HG02840 (cell line): ENCODE results near the gene DMAC1.

Experiments
- ATAC-seq: cut with Tn5 transposase; IDR thresholded peaks from one replicate; pipeline ENCODE4 v1.9.1; 2021; ENCODE audit warnings: mild to moderate bottlenecking, moderate library complexity, moderate number of reproducible peaks; ENCODE audit not compliant: unreplicated experiment, low FRiP score

The DMAC1 gene

DNA sequence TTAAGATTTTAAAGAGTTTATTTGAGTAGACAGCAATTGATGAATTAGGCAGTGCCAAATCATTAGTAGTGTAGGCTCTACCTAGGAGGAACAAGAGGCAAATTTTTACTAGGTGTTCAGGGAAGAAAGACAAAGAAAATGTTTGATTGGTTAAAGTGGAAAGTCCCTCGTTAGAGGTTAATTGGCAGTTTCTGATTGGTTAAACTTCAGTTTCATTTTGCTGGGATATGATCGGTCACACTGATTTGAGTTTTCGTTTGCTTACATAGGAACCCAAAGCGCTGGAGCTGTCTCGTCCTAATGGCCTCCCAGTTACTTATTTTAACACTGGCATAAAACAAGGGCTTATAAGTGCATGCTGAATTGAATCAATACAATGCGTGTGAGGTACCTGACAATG, 15.1 kb downstream of the DMAC1 start:
- ATAC-seq: no peak

DNA sequence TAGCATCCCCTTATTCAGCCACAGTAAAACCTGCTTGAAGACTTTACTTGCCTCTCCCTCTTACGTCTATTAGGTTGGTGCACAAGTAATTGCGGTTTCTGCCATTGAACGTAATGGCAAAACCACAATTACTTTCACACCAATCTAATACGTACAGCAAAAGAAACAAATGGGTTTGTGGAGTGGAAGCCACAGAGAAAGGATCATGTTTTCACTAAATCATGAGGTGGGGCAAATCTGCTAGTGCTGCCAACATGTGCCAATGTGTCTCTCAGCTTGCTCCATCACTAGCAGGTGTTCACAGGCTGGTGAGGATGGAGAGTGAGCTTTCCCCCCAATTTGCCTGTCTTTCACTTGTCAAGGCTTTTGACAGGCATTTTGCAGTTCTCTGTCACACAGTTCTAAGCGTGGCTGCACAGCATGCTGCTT, 15.9 kb downstream of the DMAC1 start:
- no peak for ATAC-seq

DNA sequence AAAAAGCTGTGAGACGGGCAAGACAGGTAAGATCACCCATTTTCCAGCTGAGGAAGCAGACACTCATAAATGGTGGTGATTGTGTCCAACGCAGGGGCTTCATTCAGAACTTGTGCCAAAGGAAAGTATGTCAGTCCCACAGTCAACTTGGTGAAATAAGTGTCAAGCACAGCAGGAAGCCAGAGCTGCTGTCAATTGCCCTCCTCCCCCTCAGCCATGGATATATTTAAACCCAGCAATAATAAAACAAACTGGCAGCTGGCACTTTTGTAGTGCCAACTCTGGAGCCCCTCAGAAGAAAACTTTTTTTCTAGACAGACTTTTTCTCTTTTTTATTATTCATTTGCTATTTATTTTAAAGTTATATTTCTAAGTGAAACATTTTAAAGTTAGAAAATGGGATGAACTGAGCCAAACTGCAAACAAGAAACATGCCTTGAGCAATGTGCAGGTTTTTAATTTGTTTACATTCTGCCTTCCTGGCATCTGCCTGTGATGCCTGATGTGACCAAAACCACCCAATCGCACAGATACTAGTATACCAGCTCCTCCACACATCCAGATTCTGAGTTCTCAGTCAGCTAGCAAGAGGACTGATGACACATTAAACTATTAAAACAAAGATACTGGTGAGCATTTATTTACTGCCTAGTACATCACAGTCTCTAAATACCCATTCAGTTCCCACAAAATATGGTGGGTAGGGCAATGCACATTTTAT, 17.0 kb downstream of the DMAC1 start:
- ATAC-seq: no peak

DNA sequence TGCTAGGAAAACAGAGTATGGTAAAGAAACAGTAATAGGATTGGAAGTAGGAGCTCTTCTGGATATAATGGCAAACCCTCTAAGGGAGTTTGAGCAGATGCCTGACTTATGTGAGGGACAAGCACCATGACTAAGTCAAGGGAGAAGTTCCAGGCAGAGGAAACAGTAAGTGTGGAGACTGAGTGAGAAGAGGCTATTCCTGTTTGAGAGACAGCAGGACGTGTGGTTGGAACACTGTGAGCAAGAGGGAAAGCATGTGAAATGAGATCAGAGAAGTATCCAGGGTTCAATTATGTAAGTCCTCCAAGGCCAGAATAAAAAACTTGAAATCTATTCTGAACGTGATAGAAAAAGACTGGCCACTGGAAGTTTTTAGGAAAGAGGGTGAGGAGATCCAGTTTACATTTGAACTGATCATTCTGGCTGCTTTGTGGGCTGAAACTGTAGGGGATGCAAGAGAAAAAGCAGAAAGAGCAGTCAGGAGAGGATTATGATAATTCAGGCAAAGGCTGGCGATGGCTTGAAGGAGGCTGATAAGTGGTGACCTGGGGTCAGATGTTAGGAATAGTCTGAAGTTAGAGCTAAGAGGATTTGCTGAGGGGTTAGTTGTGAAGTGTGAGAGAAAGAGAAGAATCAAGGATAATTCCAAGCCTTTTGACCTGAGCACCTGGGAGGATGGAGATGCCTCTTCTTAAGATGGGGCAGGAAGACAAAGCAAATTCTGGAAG, 19.2 kb downstream of the DMAC1 start:
- ATAC-seq: no peak

DNA sequence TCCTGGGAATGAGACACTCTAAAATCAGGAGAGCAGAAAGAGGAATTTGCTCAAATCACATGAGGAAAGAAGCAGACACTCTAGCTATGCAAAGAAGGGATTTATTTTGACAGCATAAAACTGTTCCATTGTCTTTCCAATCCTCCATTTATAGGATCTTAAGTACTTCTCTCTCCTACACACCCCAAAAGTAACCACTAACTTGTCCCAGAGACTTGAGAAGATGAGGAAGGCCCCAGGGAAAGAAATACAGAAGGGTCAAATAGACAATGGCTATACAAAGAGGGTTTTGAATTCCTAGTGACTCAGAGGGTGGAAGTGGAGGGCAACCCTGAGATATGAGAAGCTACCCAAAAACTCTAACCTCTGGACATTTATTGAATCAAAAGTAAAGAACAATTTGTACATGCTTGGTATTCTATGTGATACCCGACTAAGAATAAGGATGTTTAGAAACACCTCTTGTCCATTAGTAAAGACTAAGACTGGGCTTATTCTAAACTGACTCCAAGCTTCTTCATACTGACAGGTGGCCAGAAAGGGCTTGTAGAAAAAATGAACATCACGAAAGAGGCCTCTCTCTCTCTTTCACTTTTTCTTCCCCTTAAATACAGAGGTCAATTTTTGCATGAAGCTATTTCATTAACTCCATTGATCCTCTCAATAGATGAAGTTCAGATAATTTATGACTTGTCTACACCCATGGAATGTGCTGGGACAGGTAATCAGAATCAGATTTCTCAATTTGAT, 20.6 kb downstream of the DMAC1 start:
- ATAC-seq: no peak

DNA sequence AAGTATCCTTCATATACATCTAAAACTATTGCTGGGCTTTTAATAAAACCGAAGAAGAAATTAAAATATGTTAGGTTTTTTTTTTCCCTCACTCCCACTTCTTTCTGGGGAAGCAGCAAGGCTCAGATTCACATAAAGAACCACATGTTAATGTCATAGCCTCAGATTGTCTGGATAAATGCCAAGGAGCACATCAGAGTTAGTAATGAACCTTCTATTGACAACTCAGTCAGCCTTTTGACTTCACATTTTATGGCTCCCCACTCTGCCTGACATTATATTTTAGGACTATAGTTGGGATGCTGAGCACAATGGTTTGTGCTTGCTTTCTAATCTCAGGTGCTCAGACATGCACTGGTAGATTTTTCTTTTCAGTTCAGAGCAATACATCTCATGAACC, 21.8 kb downstream of the DMAC1 start:
- no peak for ATAC-seq

DNA sequence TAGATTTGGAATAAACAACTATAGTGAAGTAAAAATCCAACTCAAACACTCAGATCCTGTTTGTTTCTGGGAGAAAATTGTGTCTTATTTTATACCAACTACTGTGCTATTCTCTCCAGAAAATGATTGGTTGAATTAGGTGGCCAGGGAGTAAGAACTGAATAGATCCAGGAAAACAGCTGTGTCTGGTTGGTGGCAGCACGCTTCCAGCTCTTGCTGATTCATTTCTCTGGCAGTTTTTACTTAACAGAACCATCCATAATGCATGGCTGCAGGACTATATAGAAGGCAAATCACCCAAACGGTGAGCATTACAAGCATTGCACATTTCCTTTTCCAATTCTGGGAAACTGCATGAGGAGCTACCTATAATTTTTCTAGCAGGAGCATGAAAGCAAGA, 29.5 kb downstream of the DMAC1 start:
- ATAC-seq: no peak

DNA sequence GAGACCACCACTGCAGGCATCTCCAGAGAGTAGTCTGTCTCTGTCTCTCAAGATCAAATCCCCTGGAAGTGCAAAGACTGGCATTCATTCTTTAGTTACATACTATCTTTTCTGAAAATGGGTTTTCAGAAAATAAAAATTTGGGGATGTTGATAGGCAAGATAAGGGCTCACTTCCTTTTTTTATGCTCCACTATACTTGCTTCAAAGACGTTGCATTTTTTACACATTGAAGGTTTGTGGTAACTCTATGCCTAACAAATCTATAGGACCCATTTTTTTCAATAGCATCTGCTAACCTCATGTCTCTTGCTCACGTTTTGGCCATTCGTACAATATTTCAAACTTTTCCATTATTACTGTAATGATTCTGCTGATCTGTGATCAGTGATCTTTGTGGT, 37.0 kb downstream of the DMAC1 start:
- no peak for ATAC-seq

DNA sequence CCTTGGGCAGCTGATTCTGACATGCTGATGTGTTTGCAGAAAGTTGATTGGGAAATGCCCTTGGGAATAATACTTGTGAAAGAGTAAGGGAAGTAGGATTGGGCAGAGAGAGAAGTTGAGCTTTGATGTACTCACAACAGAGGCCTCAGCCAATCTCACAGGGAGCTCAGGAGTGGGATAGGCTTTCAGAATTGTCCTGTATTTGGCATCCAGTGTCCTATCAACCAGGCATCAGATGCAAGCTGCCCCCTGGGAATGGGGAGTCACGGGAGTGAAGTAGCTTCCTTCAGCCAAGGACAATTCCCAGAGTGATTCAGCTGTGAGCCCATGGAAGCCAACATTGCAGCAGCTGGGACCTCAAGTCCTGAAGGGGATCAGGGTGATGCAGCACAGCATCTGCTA, 39.6 kb downstream of the DMAC1 start:
- ATAC-seq: no peak

DNA sequence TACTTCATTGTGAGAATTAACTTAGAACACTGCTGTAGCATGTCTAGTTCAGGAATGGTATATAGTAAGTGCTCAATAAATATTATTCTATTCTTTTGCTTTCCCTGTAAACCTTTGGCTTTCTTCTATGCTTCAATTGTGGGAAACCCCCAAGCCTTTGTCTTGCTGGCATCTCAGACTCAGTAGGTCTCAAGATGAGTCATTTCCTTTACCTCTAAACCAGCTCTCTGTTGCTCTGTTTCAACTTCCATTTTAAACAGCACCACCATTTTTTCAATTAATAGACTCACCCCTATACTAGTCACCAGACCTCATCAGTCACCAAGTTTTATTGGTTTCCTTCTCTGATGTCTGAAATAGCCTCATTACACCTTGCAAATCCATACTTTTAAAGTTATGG, 43.5 kb downstream of the DMAC1 start:
- peak; percentile 100 for ATAC-seq

DNA sequence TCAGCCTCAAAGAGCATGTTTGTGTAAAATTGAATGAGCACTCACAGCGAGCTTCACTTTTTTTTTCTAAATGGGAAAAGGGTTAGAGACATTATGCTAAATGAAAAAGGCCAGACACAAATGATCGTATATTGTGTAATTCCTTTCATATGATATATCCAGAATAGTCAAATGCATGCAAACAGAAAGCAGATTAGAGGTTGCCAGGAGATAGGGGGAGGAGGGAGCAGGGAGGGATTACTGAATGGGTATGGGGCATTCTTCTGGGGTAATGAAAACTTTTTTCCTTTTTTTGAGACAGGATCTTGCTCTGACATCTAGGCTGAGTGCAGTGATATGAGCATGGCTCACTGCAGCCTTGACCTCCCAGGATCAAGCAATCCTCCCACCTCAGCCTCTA, 47.1 kb downstream of the DMAC1 start:
- no peak for ATAC-seq
